Measurements from ENCODE around the gene FBXW11. TPM values are rescaled to one million over a fixed set of nuclear protein-coding genes. Genes with fewer than 3 reads are reported as not detected.

FBXW11 gene
- 10 to 100 TPM; 47.0 to 87.5 TPM for total RNA-seq
- 10 to 100 TPM in 1 of 2 donors, 1 to 10 TPM in 1; 7.6 to 23.5 TPM for polyA plus RNA-seq
- long read RNA-seq, donor 1, full-length matches to known transcripts: 15 of 15 reads
- long read RNA-seq, donor 1, partial matches to known transcripts: 0 of 15 reads
- long read RNA-seq, donor 1, other reads (novel, unspliced or antisense): 0 of 15 reads
- long read RNA-seq, donor 2, partial matches to known transcripts: 0 of 1 reads
- long read RNA-seq, donor 2, other reads (novel, unspliced or antisense): 0 of 1 reads
- long read RNA-seq, donor 3, partial matches to known transcripts: 0 of 1 reads
- long read RNA-seq, donor 3, other reads (novel, unspliced or antisense): 0 of 1 reads
- long read RNA-seq, donor 4, full-length matches to known transcripts: 2 of 2 reads
- long read RNA-seq, donor 4, partial matches to known transcripts: 0 of 2 reads
- long read RNA-seq, donor 4, other reads (novel, unspliced or antisense): 0 of 2 reads
- long read RNA-seq, donor 5, full-length matches to known transcripts: 10 of 10 reads
- long read RNA-seq, donor 5, partial matches to known transcripts: 0 of 10 reads
- long read RNA-seq, donor 5, other reads (novel, unspliced or antisense): 0 of 10 reads

GRCh38 chr5:172006321-172007174 lies at the start of gene FBXW11:
FBXW11 (minus strand) TSS chr5:172006638; CDS start chr5:172006502, 136 bp downstream.
- Histone ChIP-seq H3K4me3 (peak within 1 kb of the TSS; percentile 96), H3K9ac (ENCODE audit: insufficient read depth in 1 of 2, low read length in 2 of 2) (peak within 1 kb of the TSS; percentile 88 to 95), H3K27ac (ENCODE audit: low read depth in 1 of 2, low read length in 1 of 2) (peak within 1 kb of the TSS; percentile 88 to 98), H3K36me3 (ENCODE audit: control insufficient read depth in 4 of 4, insufficient read depth in 4 of 4, low read length in 4 of 4) (peaks cover 0 to 2% (median 0%) of the 10 kb centered on the region in 4 donors), H3K27me3 (ENCODE audit: control insufficient read depth in 3 of 3, insufficient read depth in 3 of 3, low read length in 2 of 3) (no peaks in the 10 kb centered on the region), H3K9me3 (ENCODE audit: control insufficient read depth in 4 of 4, insufficient read depth in 3 of 4, low read length in 3 of 4) (no peaks in the 10 kb centered on the region), H3K4me1 (ENCODE audit: control insufficient read depth in 5 of 5, insufficient read depth in 5 of 5, low read length in 5 of 5) (peaks cover 2 to 31% (median 8%) of the 10 kb centered on the region in 5 donors)
- TF ChIP-seq CTCF (IDR thresholded peaks at IDR 0.05; ENCODE audit: control extremely low read depth, extremely low read depth): no peak
- 0% methylated on average over 55 to 81 of the region's 81 CpGs for WGBS, 2 donors
- DNase-seq (peak; percentile 96 to 98 (median 98)), ATAC-seq (ENCODE audit: insufficient read depth, low FRiP score) (peak; percentile 93)

- no peaks in the 10 kb centered on the region for H3K4me1 ChIP-seq (ENCODE audit: control insufficient read depth in 5 of 5, insufficient read depth in 5 of 5, low read length in 5 of 5)
- DNase-seq: no peak
- no peak overlapping the region for H3K4me3 ChIP-seq
- H3K36me3 ChIP-seq (ENCODE audit: control insufficient read depth in 4 of 4, insufficient read depth in 4 of 4, low read length in 4 of 4): peaks cover 2 to 57% (median 9%) of the 10 kb centered on the region in 4 donors
- peaks cover 0 to 1% (median 0%) of the 10 kb centered on the region in 4 donors for H3K9me3 ChIP-seq (ENCODE audit: control insufficient read depth in 4 of 4, insufficient read depth in 3 of 4, low read length in 3 of 4)
- H3K9ac ChIP-seq (ENCODE audit: insufficient read depth in 1 of 2, low read length in 2 of 2): no peak overlapping the region
- 96 to 98% methylated on average over 3 of the region's 3 CpGs for WGBS, 2 donors
- no peak for ATAC-seq (ENCODE audit: insufficient read depth, low FRiP score)
- no peaks in the 10 kb centered on the region for H3K27me3 ChIP-seq (ENCODE audit: control insufficient read depth in 3 of 3, insufficient read depth in 3 of 3, low read length in 2 of 3)
- H3K27ac ChIP-seq (ENCODE audit: low read depth in 1 of 2, low read length in 1 of 2): no peak overlapping the region
- TF ChIP-seq CTCF (IDR thresholded peaks at IDR 0.05; ENCODE audit: control extremely low read depth, extremely low read depth): no peak
Observed at GRCh38 chr5:172055996-172056395, 49.6 kb upstream of the FBXW11 start.

DNA sequence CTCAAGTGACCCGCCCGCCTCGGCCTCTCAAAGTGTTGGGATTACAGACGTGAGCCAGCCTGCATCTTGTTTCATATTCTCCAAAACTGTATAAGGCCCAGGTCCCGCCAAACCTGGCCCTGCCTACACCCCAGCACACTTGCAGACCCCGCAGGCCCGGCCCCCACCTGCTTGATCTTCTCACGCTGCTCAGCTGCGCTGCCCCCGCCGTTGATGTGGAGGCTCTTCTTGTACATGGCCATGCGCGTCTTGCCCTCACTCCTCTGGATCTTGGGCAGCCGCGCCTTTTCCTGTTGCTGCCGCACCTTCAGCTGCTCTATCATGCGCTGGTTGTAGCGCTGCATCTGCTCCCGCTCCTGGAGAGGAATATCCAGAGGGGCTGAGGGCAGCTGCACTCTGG lies 49.0 kb upstream of the FBXW11 start:
- Histone ChIP-seq H3K27ac (ENCODE audit: low read depth in 1 of 2, low read length in 1 of 2) (no peak overlapping the region), H3K9ac (ENCODE audit: insufficient read depth in 1 of 2, low read length in 2 of 2) (no peak overlapping the region), H3K4me1 (ENCODE audit: control insufficient read depth in 5 of 5, insufficient read depth in 5 of 5, low read length in 5 of 5) (no peaks in the 10 kb centered on the region), H3K36me3 (ENCODE audit: control insufficient read depth in 4 of 4, insufficient read depth in 4 of 4, low read length in 4 of 4) (peaks cover 2 to 57% (median 8%) of the 10 kb centered on the region in 4 donors), H3K9me3 (ENCODE audit: control insufficient read depth in 4 of 4, insufficient read depth in 3 of 4, low read length in 3 of 4) (peaks cover 0 to 1% (median 0%) of the 10 kb centered on the region in 4 donors), H3K27me3 (ENCODE audit: control insufficient read depth in 3 of 3, insufficient read depth in 3 of 3, low read length in 2 of 3) (no peaks in the 10 kb centered on the region), H3K4me3 (no peak overlapping the region)
- DNase-seq (no peak), ATAC-seq (ENCODE audit: insufficient read depth, low FRiP score) (no peak)
- WGBS, 2 donors: 93% methylated on average over 19 of the region's 19 CpGs
- TF ChIP-seq CTCF (IDR thresholded peaks at IDR 0.05; ENCODE audit: control extremely low read depth, extremely low read depth): no peak
